ENCODE results near the gene CLSTN2.

Gene CLSTN2

DNA sequence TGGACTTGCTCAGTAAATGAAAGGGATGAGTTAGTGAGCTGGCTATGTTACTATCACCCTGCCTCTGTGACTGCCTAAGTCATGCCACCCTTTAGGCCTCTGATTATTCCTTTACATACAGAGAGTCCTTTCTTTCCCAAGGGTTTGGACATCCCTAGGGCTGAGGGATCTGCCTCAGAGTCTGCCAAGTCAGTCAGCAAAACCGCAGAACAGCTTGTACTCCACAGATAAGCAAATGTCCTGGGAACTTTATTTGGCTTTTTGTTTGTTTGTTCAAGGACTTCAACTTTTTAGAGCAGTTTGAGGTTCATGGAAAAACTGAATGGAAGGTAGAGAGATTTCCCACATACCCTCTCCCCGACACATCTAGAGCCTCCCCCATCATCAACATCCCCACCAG is 660.3 kb downstream of the CLSTN2 start:
- ChIA-PET CTCF (no interaction called here), POLR2A (no interaction called here)
- TF ChIP-seq BHLHE40 (IDR thresholded peaks at IDR 0.05; ENCODE audit: borderline replicate concordance) (no peak), L3MBTL2 (conservative IDR thresholded peaks at IDR 0.05) (no peak), TARDBP (IDR thresholded peaks at IDR 0.05) (no peak), NFRKB (IDR thresholded peaks at IDR 0.05) (no peak), FOXM1 (IDR thresholded peaks at IDR 0.05; ENCODE audit: borderline replicate concordance) (no peak), LEF1 (IDR thresholded peaks at IDR 0.05; ENCODE audit: borderline replicate concordance) (no peak), HDGF (IDR thresholded peaks at IDR 0.05; ENCODE audit: borderline replicate concordance) (no peak)
- TF ChIP-seq, protein P1, sequence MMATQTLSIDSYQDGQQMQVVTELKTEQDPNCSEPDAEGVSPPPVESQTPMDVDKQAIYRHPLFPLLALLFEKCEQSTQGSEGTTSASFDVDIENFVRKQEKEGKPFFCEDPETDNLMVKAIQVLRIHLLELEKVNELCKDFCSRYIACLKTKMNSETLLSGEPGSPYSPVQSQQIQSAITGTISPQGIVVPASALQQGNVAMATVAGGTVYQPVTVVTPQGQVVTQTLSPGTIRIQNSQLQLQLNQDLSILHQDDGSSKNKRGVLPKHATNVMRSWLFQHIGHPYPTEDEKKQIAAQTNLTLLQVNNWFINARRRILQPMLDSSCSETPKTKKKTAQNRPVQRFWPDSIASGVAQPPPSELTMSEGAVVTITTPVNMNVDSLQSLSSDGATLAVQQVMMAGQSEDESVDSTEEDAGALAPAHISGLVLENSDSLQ (IDR thresholded peaks at IDR 0.05) = no peak
- DNase-seq (ENCODE audit: extremely low spot score) = no peak

- ChIA-PET POLR2A (no interaction called here), CTCF (no interaction called here)
- no peak for DNase-seq (ENCODE audit: extremely low spot score)
- TF ChIP-seq TARDBP (IDR thresholded peaks at IDR 0.05) (no peak), L3MBTL2 (conservative IDR thresholded peaks at IDR 0.05) (no peak), NFRKB (IDR thresholded peaks at IDR 0.05) (no peak), ZNF384 (IDR thresholded peaks at IDR 0.05) (no peak), CTBP1 (IDR thresholded peaks at IDR 0.05; ENCODE audit: borderline replicate concordance) (no peak), SP1 (IDR thresholded peaks at IDR 0.05) (no peak), FOXA1 (IDR thresholded peaks at IDR 0.05) (no peak), ELF4 (IDR thresholded peaks at IDR 0.05) (no peak), FOXM1 (IDR thresholded peaks at IDR 0.05; ENCODE audit: borderline replicate concordance) (no peak)
- TF ChIP-seq, protein P1 (IDR thresholded peaks at IDR 0.05) = no peak
Observed at GRCh38 chr3:140597364-140597763, 662.4 kb downstream of the CLSTN2 start.

DNA sequence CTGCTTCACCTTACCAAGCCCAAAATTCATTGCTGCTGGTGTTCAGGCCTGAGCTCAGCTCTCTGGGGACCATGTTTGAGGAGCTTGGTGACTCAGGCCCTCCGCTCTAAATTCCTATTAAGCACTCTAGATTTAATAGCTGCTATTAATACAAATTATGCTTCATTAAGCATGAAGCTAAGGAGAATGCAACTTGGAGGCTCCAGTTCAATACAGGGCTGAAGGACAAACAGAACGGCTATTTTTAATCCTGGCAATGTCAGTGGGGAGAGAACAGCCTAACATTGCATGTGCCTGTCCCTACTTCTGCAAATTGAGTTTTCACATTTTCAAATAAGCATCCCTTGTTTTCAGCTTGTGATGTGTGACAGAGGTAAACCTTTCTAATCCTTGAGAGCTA is 662.8 kb downstream of the CLSTN2 start:
- ChIA-PET CTCF (no interaction called here), POLR2A (no interaction called here)
- TF ChIP-seq NFRKB (IDR thresholded peaks at IDR 0.05) (no peak), ZNF384 (IDR thresholded peaks at IDR 0.05) (no peak), FOXK2 (IDR thresholded peaks at IDR 0.05) (no peak), HDGF (IDR thresholded peaks at IDR 0.05; ENCODE audit: borderline replicate concordance) (no peak), ELF4 (IDR thresholded peaks at IDR 0.05) (no peak), TARDBP (IDR thresholded peaks at IDR 0.05) (no peak), LEF1 (IDR thresholded peaks at IDR 0.05; ENCODE audit: borderline replicate concordance) (no peak), FOXM1 (IDR thresholded peaks at IDR 0.05; ENCODE audit: borderline replicate concordance) (no peak), BHLHE40 (IDR thresholded peaks at IDR 0.05; ENCODE audit: borderline replicate concordance) (no peak), ARNT (IDR thresholded peaks at IDR 0.05) (no peak), CTBP1 (IDR thresholded peaks at IDR 0.05; ENCODE audit: borderline replicate concordance) (no peak), FOXA1 (IDR thresholded peaks at IDR 0.05) (no peak), SUZ12 (IDR thresholded peaks at IDR 0.05) (no peak), SP1 (IDR thresholded peaks at IDR 0.05) (no peak), L3MBTL2 (conservative IDR thresholded peaks at IDR 0.05) (no peak)
- TF ChIP-seq, protein P1 (IDR thresholded peaks at IDR 0.05) = no peak
- no peak for DNase-seq (ENCODE audit: extremely low spot score)

GRCh38 chr3:140599009-140599408 is 664.0 kb downstream of the CLSTN2 start:
- no peak for DNase-seq (ENCODE audit: extremely low spot score)
- CTCF ChIA-PET = no interaction called here
- TF ChIP-seq LEF1 (IDR thresholded peaks at IDR 0.05; ENCODE audit: borderline replicate concordance) (no peak), ZNF384 (IDR thresholded peaks at IDR 0.05) (no peak), TARDBP (IDR thresholded peaks at IDR 0.05) (no peak), CTBP1 (IDR thresholded peaks at IDR 0.05; ENCODE audit: borderline replicate concordance) (no peak)
- POLR2A ChIA-PET = no interaction called here

DNA sequence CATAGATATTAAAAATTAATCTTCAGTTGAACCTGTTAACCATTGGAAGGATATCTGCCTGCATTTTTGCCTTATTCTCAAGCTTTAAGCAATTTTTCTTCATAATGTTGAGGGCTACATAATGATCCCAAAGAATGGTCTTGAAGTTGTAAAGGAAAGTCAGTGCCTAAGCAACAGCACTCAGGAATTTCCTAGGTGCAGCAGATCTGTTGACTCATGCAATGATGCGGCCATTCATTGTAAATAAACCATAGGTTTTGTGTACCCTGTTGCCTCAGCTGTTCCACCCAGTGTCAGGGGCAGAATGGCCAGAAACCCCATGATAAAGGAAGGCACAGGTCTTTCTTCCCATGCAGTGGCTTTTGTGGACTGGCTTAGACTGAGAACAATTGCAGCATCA is 664.5 kb downstream of the CLSTN2 start:
- ChIA-PET CTCF (no interaction called here), POLR2A (no interaction called here)
- DNase-seq (ENCODE audit: extremely low spot score) = no peak
- TF ChIP-seq FOXA1 (IDR thresholded peaks at IDR 0.05) (no peak), L3MBTL2 (conservative IDR thresholded peaks at IDR 0.05) (no peak), SUZ12 (IDR thresholded peaks at IDR 0.05) (no peak), LEF1 (IDR thresholded peaks at IDR 0.05; ENCODE audit: borderline replicate concordance) (no peak), ARNT (IDR thresholded peaks at IDR 0.05) (no peak), FOXM1 (IDR thresholded peaks at IDR 0.05; ENCODE audit: borderline replicate concordance) (no peak), NFRKB (IDR thresholded peaks at IDR 0.05) (no peak), CTBP1 (IDR thresholded peaks at IDR 0.05; ENCODE audit: borderline replicate concordance) (no peak), HDGF (IDR thresholded peaks at IDR 0.05; ENCODE audit: borderline replicate concordance) (no peak), SP1 (IDR thresholded peaks at IDR 0.05) (no peak), FOXK2 (IDR thresholded peaks at IDR 0.05) (no peak), ZNF384 (IDR thresholded peaks at IDR 0.05) (no peak)
- TF ChIP-seq, protein P1 (IDR thresholded peaks at IDR 0.05) = no peak

DNA sequence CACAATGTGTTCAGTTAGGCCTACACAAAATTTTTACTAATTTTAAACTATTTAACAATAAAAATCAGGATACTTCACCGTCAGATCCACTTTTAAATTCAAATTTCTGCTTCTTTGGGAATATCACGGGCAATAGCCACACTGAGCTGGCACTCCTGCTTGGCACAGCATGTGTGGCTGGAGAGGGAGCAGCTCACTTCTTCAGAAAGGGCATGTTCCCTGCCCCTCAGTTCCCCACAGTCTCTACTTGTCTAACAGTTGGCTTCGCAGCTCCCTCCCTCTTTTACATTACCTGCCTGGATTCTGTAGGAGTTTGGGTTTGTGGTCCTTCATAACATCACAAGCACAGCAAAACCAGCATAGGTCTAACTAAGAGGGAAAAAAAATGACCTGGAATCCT is 666.9 kb downstream of the CLSTN2 start:
- TF ChIP-seq LEF1 (IDR thresholded peaks at IDR 0.05; ENCODE audit: borderline replicate concordance) (no peak), ZNF384 (IDR thresholded peaks at IDR 0.05) (no peak), SUZ12 (IDR thresholded peaks at IDR 0.05) (no peak), FOXK2 (IDR thresholded peaks at IDR 0.05) (no peak), HDGF (IDR thresholded peaks at IDR 0.05; ENCODE audit: borderline replicate concordance) (no peak), ELF4 (IDR thresholded peaks at IDR 0.05) (no peak), TARDBP (IDR thresholded peaks at IDR 0.05) (no peak), SP1 (IDR thresholded peaks at IDR 0.05) (no peak), BHLHE40 (IDR thresholded peaks at IDR 0.05; ENCODE audit: borderline replicate concordance) (no peak), ARNT (IDR thresholded peaks at IDR 0.05) (no peak), NFRKB (IDR thresholded peaks at IDR 0.05) (no peak), L3MBTL2 (conservative IDR thresholded peaks at IDR 0.05) (no peak), CTBP1 (IDR thresholded peaks at IDR 0.05; ENCODE audit: borderline replicate concordance) (no peak), FOXM1 (IDR thresholded peaks at IDR 0.05; ENCODE audit: borderline replicate concordance) (no peak), FOXA1 (IDR thresholded peaks at IDR 0.05) (no peak)
- TF ChIP-seq, protein P1 (IDR thresholded peaks at IDR 0.05) = no peak
- POLR2A ChIA-PET = no interaction called here
- CTCF ChIA-PET = no interaction called here
- no peak for DNase-seq (ENCODE audit: extremely low spot score)

All from HEK293T (cell line).